ENCODE data around the gene RFX2.

Gene RFX2

GRCh38 chr19:5955636-5955935 is 154.7 kb downstream of the RFX2 start:
- no peak for DNase-seq (ENCODE audit: low read depth in 2 of 2)

- DNase-seq (ENCODE audit: low read depth in 2 of 2), result no peak
These were observed 156.0 kb downstream of the RFX2 start for GRCh38 chr19:5954293-5954692.

DNA sequence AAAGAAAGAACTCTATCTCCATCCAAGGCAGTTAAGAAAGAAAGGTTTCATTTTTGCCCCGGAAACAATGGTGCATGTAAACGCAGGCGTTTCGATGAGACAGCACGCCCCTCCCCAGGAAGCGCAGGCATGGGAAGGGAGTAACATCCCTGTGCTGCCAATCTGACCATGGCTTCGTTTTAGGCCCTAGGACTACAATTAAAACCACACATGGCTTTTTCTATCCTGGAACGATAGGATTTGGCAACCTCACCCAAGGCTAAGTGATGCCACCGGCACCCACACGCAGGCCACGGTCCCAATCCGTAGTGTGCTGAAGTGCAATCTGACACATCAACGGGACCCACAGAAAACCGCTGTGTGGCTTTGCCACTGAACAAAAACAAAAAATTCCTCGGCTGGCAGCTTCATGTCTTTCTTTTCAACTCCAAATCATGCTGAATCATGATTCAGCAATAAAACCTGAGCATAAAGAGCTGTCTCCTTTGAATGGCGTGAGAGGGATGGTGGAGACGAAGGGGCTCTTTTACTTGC is 156.6 kb downstream of the RFX2 start:
- no peak for DNase-seq (ENCODE audit: low read depth in 2 of 2)

DNA sequence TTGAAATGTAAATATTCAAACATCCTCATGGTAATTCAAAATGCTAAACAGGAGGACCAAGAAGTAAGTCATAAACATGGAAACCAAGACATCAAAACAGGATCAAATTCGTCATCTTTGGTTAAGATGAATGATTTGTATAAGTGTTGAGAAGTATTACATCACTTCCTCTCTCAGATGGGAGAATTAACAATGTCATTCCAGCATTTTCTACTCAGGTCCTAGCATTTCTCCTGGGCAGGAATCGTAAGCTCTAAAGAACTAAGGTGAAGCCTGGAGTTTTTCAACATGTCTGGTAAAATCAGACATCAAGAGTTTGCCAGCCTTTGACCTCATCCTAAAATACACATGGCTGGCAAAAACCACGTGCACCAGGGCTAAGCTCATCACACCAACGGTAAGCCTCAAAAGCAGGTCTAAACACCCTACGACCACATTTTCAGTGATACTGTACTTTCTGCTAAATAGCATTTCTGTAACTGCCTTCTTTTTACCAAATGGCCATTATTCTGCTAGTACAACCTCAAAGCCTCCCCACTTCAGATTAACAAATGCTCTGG is 157.2 kb downstream of the RFX2 start:
- peak in 1 of 2 experiments; percentile 29 for DNase-seq (ENCODE audit: low read depth in 2 of 2)

DNA sequence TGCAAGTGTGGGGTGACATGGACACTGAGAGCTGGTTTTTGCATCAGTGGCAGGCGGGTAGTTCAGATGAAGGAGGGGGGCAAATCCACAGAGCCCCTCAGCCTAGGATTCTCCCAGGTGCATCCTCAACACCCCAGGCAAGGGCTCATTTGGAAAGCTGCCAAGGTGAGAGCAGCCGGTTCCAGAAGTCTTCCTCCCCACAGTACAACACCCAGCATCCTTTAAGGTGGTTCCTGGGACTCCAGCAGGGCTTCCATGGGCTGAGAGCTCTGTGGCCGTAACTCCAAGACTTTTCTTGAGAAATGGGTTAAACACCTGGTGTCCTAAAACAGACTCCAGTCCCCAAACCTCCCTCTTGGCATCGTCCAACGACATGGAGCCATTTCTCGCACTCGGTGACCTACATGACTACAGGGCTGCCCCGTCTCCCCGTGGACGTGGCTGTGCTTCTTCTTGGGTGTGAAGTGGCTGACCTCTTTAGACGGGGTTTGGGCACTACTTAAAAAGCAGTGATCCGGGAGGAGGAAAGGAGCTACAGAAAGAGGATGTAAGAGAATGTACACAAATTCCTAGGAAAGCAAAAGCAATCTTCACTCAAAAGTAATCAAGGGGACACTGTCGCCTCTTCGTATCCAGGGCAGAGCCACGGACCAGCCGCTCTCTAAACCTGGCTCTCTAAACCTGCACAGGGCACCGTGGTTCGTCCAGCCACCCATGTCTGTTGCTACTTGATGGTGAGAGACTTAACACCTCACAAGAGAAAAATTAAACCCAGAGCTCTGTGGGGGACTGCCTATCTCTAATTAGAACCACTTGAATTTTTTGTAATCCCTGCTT is 157.9 kb downstream of the RFX2 start:
- DNase-seq (ENCODE audit: low read depth in 2 of 2), result no peak

DNA sequence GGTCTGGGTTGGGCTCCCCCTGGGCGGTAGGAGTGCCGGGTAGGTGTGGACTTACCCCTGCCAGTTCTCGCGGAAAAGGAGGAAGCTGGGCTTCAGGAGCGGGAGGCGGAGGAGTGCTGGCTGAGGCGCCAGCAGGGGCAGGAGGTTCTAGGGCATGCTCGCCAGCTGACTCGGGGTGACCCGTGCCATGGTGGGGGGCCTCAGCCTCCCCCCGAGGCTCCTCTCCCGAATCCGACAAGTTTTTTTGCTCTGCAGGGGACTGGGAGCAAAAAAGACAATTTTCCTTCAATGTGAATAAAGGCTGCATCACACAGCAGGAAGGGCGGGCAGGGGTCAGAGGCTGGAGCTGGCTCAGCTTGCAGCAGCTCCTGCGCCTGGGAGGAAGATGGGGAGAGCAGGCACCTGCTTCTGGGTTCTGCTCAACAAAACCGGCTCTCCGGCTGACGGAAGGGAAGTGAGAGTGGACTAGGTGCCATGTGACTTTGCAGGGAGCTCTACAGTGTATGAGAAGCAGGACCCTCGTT is 158.9 kb downstream of the RFX2 start:
- DNase-seq (ENCODE audit: low read depth in 2 of 2), result no peak

- DNase-seq (ENCODE audit: low read depth in 2 of 2), result no peak
These were observed 159.6 kb downstream of the RFX2 start for GRCh38 chr19:5950741-5951140.

- DNase-seq (ENCODE audit: low read depth in 2 of 2), result no peak
These were observed 160.5 kb downstream of the RFX2 start for GRCh38 chr19:5949792-5950305.

DNA sequence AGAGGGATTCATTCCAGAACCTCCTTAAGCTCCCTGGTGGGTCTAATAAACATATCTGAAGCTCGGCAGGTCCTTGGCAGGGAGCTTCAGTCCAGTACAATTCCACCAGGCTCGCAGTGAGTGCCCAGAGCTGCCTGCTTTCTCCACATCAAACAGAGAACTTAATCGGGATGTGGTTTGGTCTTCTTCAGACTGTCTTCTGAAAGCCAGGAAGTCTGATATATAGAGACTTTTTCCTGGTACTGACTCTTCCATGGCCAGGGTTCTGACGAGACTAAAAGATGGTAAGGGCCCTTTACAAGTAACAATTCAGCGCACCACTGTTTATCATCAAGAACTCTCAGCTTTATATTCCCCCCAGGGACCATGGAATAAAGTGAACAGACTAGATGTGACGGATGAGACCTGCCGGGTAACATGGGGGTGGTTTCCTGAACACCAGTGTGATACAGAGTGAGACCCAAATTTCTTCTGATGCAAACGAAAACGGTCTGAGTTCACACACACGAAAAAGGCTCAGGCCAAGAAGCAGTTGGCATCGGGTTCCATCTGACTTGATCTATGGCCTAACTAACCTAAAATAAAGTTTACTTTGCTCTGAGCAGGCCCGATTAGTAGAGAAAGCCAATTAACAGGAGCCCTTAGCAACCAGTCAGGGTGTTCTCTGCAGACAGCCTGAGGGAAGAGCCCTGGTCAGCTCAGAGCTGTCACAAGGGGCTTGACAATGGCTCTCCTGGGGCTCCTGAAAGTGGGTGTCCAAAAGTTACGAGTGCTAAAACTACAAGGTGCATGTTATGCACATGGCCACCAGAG is 161.3 kb downstream of the RFX2 start:
- no peak for DNase-seq (ENCODE audit: low read depth in 2 of 2)

- DNase-seq (ENCODE audit: low read depth in 2 of 2), result no peak
These were observed 162.9 kb downstream of the RFX2 start for GRCh38 chr19:5947435-5947834.

DNA sequence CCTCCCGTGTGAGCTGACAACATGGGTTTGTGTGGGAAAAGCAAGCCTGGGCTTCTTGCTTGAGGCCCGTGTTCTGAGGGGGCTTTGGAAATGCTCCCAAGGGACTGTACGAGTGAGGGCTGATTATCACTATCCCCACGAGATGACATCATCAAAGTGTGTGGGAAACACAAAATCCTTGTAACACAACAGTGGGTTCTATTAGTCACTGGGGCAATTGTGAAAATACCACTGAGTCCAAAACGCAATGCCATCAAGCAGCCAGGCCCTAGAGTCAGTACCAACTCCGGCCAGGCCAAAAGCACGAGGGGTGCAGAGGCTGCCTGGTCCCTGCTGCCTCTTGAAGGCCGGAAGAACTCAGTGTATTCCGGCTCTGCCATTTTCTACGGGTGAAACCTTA is 166.7 kb downstream of the RFX2 start:
- no peak for DNase-seq (ENCODE audit: low read depth in 2 of 2)

All from fibroblast of skin of left biceps (primary cell).